ENCODE data around the gene PLLP.

The PLLP gene

DNA sequence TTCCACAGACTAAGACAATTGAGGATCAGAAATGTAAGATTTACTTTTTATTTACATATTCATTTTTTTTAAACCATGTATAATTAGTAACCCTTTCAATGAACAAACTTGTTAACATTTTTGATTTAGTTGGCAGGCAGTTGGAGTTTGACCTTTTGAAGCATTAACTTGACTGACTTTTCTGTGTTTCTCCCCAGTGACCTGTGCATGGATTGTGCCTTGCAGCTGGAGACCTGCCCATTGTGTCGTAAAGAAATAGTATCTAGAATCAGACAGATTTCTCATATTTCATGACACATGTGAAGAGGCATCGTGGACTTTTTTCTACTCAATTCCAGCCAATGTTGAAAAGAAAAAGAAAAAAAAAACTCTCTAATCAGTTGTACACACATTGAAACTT is 45.8 kb downstream of the PLLP start:
- in situ Hi-C loops (cut with MboI; ENCODE audit: low pct_unique_long_range_greater_than_20kb, low sequenced_read_pairs, unreplicated experiment): no loop called here
- DNase-seq (ENCODE audit: low spot score): no peak
- TF ChIP-seq, protein P1, sequence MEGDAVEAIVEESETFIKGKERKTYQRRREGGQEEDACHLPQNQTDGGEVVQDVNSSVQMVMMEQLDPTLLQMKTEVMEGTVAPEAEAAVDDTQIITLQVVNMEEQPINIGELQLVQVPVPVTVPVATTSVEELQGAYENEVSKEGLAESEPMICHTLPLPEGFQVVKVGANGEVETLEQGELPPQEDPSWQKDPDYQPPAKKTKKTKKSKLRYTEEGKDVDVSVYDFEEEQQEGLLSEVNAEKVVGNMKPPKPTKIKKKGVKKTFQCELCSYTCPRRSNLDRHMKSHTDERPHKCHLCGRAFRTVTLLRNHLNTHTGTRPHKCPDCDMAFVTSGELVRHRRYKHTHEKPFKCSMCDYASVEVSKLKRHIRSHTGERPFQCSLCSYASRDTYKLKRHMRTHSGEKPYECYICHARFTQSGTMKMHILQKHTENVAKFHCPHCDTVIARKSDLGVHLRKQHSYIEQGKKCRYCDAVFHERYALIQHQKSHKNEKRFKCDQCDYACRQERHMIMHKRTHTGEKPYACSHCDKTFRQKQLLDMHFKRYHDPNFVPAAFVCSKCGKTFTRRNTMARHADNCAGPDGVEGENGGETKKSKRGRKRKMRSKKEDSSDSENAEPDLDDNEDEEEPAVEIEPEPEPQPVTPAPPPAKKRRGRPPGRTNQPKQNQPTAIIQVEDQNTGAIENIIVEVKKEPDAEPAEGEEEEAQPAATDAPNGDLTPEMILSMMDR (IDR thresholded peaks at IDR 0.05; ENCODE audit: extremely low read depth, insufficient read depth, missing control alignments): no peak

DNA sequence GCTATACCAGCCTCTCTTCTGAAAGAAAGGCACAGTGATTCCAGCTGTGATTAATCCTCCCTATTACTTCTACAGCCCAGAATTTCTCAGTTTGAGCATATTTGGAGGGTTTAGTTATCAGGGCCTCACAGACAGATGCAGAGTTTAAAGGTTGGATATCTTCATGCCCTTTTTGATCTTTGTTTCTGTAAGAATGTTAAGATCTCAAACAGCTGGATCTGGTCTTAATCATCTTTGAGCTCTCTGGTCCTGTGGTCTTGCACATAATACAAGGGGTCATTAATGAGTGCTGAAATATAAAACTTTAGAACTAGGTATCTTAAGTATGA is 48.5 kb downstream of the PLLP start:
- in situ Hi-C loops (cut with MboI; ENCODE audit: low pct_unique_long_range_greater_than_20kb, low sequenced_read_pairs, unreplicated experiment): no loop called here
- no peak for DNase-seq (ENCODE audit: low spot score)
- TF ChIP-seq, protein P1 (IDR thresholded peaks at IDR 0.05; ENCODE audit: extremely low read depth, insufficient read depth, missing control alignments): no peak

DNA sequence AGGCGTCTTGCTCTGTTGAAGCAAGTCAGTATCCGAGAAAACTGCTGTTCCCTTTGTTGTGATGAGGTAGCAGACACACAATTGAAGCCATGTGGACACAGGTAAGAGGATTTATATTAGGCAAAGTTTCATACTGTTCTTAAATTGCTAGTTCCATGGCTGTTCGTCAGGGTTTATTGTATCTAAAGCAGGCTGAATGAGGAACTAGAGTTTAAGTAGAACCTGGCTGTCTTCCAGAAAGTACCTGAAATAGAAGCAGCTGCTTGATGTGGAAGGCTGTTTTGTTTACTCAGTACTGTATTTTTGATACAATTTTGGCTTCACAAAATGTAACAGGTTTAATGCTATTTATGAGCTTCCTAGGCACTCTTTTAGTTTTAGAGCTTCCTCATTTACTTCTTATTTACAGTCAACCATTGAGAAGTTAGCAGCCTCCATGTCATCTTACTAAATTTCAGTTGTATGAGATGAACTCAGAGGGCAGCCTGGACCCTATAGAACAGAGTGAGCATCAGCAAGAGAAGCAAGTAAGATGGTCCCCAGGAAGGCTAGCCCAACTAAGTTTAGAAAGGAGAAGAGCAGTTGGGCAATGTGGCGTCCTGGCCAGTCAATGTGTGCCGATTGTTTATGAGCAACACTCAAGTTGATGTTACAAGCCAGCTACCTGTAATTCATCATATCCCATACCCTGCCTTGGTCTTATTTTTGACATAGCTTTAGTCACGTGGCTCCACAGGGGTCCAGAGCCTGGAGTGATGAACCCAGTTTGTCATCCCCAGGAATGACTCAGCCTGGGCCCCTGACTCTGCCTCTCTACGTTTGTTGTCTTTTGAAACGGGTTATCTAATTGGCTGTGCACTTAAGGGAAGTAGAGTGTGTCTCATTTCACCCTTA is 49.1 kb downstream of the PLLP start:
- in situ Hi-C loops (cut with MboI; ENCODE audit: low pct_unique_long_range_greater_than_20kb, low sequenced_read_pairs, unreplicated experiment): no loop called here
- no peak for DNase-seq (ENCODE audit: low spot score)
- TF ChIP-seq, protein P1 (IDR thresholded peaks at IDR 0.05; ENCODE audit: extremely low read depth, insufficient read depth, missing control alignments): no peak

DNA sequence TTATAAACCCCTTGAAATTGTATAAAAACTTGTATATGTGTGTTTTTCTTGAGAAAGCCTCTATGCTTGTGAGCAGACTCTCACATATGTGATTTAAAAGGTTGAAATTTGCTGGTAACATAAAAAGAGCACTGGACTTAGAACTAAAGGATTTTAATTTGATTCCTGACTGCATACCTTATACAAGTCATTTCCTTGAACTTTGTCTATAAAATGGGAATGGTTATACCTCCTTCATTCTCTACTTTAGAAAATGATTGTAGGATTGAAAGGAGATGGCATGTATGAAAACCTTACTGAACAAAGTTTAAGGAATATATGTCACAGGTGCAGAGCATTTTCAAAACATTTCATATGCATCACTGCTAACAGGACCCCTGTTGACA is 49.8 kb downstream of the PLLP start:
- TF ChIP-seq, protein P1 (IDR thresholded peaks at IDR 0.05; ENCODE audit: extremely low read depth, insufficient read depth, missing control alignments): no peak
- no peak for DNase-seq (ENCODE audit: low spot score)
- in situ Hi-C loops (cut with MboI; ENCODE audit: low pct_unique_long_range_greater_than_20kb, low sequenced_read_pairs, unreplicated experiment): no loop called here

DNA sequence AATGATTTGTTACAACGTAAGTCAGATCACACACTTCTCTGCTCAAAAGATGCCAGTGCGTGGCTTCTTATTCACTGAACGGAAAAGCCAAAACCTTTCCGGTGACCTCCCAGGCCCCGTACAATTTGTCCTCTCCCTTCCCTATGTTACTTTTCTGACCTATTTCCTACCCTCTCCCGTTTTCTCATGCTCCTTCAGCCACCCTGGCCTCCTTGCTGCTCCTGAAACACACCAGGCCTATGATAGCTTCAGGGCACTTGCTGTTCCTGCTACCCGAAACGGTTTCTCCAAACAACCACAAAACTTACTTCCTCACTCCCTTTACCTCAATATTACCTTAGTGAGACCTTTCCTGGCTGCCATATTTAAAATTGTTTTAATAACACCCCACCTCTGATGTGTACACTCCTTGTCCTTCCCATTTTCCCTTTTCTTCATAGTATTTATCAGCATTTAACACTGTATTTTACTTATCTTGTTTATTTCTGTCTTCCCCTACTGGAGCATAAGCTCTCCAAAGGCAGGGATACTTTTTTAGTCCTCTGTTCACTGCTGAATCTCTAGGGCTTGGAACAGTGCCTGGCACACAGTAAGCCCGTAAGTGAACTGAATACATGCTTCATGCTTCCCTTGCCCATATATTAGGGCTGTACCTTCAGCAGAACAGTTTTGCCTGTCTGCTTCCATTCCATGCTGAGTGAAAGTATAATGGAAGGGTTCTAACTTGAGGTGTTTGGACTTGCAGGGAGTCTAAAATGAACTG is 50.3 kb downstream of the PLLP start:
- in situ Hi-C loops (cut with MboI; ENCODE audit: low pct_unique_long_range_greater_than_20kb, low sequenced_read_pairs, unreplicated experiment): no loop called here
- TF ChIP-seq, protein P1 (IDR thresholded peaks at IDR 0.05; ENCODE audit: extremely low read depth, insufficient read depth, missing control alignments): no peak
- DNase-seq (ENCODE audit: low spot score): no peak

DNA sequence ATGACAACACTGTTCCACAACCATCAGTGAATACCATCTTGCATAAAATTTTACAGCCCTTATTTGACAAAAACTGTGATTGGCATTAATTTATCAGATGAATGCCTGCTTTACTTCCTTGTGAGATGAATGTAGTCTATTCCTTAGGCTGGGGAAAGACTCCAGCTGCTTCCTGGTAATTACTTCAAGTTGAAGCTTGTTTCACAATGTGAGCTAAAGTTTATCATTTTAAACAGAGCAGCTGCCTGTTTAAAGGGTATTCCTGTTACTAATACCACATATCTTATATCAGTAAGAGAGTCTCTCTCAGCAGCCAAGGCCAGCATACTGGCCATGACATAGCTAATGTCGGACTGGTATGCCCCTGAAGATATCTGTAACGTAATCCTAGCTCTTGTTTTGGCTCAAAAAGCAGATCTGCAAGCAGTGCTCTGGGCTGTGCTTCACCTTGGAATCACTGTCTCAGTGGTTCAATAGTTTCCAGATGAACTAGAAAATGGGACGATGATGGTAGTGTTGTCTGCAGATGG is 52.6 kb downstream of the PLLP start:
- TF ChIP-seq, protein P1 (IDR thresholded peaks at IDR 0.05; ENCODE audit: extremely low read depth, insufficient read depth, missing control alignments): no peak
- no peak for DNase-seq (ENCODE audit: low spot score)
- in situ Hi-C loops (cut with MboI; ENCODE audit: low pct_unique_long_range_greater_than_20kb, low sequenced_read_pairs, unreplicated experiment): no loop called here
